GM12878 (cell line): ENCODE measurements around the gene CARD11. TPM values are rescaled to one million over a fixed set of nuclear protein-coding genes. Genes with fewer than 3 reads are reported as not detected.

Experiments used
- ATAC-seq: fragments of 200-7000 bp; cut with Tn5 transposase; 3 replicates; pipeline ENCODE4 v1.9.1; 2020; ENCODE audit warnings: mild to moderate bottlenecking, moderate library complexity
- BruUV-seq: library from RNA; stranded (reverse); fragments of 400-500 nt; replicated peaks from 2 replicates; lab custom pipeline; 2021; lab: Mats Ljungman, UMichigan
- CTCF ChIA-PET: fragments of 300-600 bp; sonication (Branson Sonifier 250); formaldehyde crosslinking; extraction: SDS; loops from one replicate; lab custom pipeline; 2021; ENCODE audit warnings: inconsistent platforms; lab: Yijun Ruan, JAX
- POLR2A ChIA-PET: fragments of 350-600 bp; formaldehyde crosslinking; extraction: SDS; loops from one replicate; lab custom pipeline; 2021; ENCODE audit warnings: inconsistent platforms; lab: Charles Lee
- RAD21 ChIA-PET: fragments of 300-600 bp; sonication (Branson Sonifier 250); formaldehyde crosslinking; loops from one replicate; lab custom pipeline; 2023; ENCODE audit warnings: antibody characterized with exemption; ENCODE audit not compliant: unreplicated experiment; lab: Charles Lee
- SMC1A ChIA-PET: fragments of 300-600 bp; sonication (Branson Sonifier 250); formaldehyde crosslinking; loops from one replicate; lab custom pipeline; 2023; ENCODE audit not compliant: unreplicated experiment, uncharacterized antibody; lab: Charles Lee
- DNase-seq: peaks from one replicate; pipeline ENCODE4 v3.0.0-alpha.2; 2011; ENCODE audit warnings: low read depth, low spot score
- FAIRE-seq: peaks from 3 replicates; lab custom pipeline; 2011; peaks lifted over from hg19 to GRCh38; lab: Jason Lieb, UNC
- H2AFZ ChIP-seq: 2 replicates; pipeline ENCODE4 v1.6.0; 2011; ENCODE audit warnings: low read depth, low read length, control low read depth; ENCODE audit not compliant: control insufficient read depth
- H3K27ac ChIP-seq: 2 replicates; pipeline ENCODE4 v1.5.1; 2011; ENCODE audit warnings: control low read depth; ENCODE audit not compliant: control insufficient read depth, insufficient read depth
- H3K27me3 ChIP-seq, 2 experiments: replicated peaks in 1 of 2; 2 replicates each; pipeline versions ENCODE4 v1.6.0 to v1.6.1; 2011; ENCODE audit warnings: low read length in 1 of 2; ENCODE audit not compliant: control insufficient read depth in 2 of 2, insufficient read depth in 2 of 2
- H3K36me3 ChIP-seq, 2 experiments: 2 replicates each; pipeline ENCODE4 v1.5.1; 2011; ENCODE audit warnings: low read length in 1 of 2; ENCODE audit not compliant: control insufficient read depth in 2 of 2, insufficient read depth in 2 of 2
- H3K4me1 ChIP-seq: 2 replicates; pipeline ENCODE4 v1.6.1; 2011; ENCODE audit warnings: mild to moderate bottlenecking, low read length, moderate library complexity, mixed read lengths; ENCODE audit not compliant: control insufficient read depth, insufficient read depth
- H3K4me2 ChIP-seq: 2 replicates; pipeline ENCODE4 v1.6.0; 2011; ENCODE audit warnings: control low read depth; ENCODE audit not compliant: control insufficient read depth, insufficient read depth
- H3K4me3 ChIP-seq: fragments of 200-600 bp; sonication (generic); 2 replicates; pipeline ENCODE4 v1.5.1; 2016
- H3K79me2 ChIP-seq: 2 replicates; pipeline ENCODE4 v1.6.0; 2011; ENCODE audit warnings: low read length; ENCODE audit not compliant: control insufficient read depth, insufficient read depth
- H3K9ac ChIP-seq: 2 replicates; pipeline ENCODE4 v1.8.0; 2011; ENCODE audit warnings: low read length, control low read depth, mixed read lengths; ENCODE audit not compliant: control insufficient read depth, insufficient read depth
- H3K9me3 ChIP-seq: replicated peaks from 3 replicates; pipeline ENCODE4 v1.5.1; 2011; ENCODE audit warnings: mild to moderate bottlenecking, low read length; ENCODE audit not compliant: control insufficient read depth, insufficient read depth
- H4K20me1 ChIP-seq: 2 replicates; pipeline ENCODE4 v1.6.0; 2011; ENCODE audit not compliant: control insufficient read depth, insufficient read depth
- BHLHE40 ChIP-seq, 2 experiments: fragments of 450-650 bp in 1 of 2; IDR thresholded peaks; 2 replicates each; pipeline ENCODE4 v1.6.1; 2011 to 2017; ENCODE audit warnings: low read depth in 2 of 2, borderline replicate concordance in 1 of 2, improper control_type of control experiment in 1 of 2, low read length in 1 of 2, mild to moderate bottlenecking in 1 of 2
- CBX5 ChIP-seq: sonication (generic); IDR thresholded peaks from 2 replicates; pipeline ENCODE4 v1.6.1; 2016; ENCODE audit warnings: low read depth, moderate library complexity, mild to moderate bottlenecking, inconsistent platforms
- ETV6 ChIP-seq, 2 experiments: fragments of 450-650 bp in 1 of 2; IDR thresholded peaks in 1 of 2; conservative IDR thresholded peaks in 1 of 2; 2 replicates each; pipeline ENCODE4 v1.6.1; 2014; ENCODE audit warnings: antibody characterized with exemption in 1 of 2, borderline replicate concordance in 1 of 2, low read depth in 1 of 2, mild to moderate bottlenecking in 1 of 2, moderate library complexity in 1 of 2
- IRF4 ChIP-seq: IDR thresholded peaks from 2 replicates; pipeline ENCODE4 v1.6.1; 2011; ENCODE audit warnings: low read depth, low read length
- KLF5 ChIP-seq: fragments of 450-650 bp; IDR thresholded peaks from 2 replicates; pipeline ENCODE4 v1.6.1; 2014; ENCODE audit warnings: mild to moderate bottlenecking; ENCODE audit not compliant: partially characterized antibody
- RBBP5 ChIP-seq: fragments of 200-600 bp; sonication (generic); conservative IDR thresholded peaks from 2 replicates; pipeline ENCODE4 v1.6.1; 2016
- SUPT20H ChIP-seq: IDR thresholded peaks from 2 replicates; pipeline ENCODE4 v1.6.1; 2011; ENCODE audit warnings: low read depth, mild to moderate bottlenecking, low read length, moderate library complexity, borderline replicate concordance; ENCODE audit not compliant: control insufficient read depth
- SUZ12 ChIP-seq: fragments of 200-600 bp; sonication (generic); IDR thresholded peaks from one replicate; pipeline ENCODE4 v1.6.1; 2018; ENCODE audit warnings: antibody characterized with exemption, mild to moderate bottlenecking; ENCODE audit not compliant: unreplicated experiment
- TCF3 ChIP-seq: IDR thresholded peaks from 2 replicates; pipeline ENCODE4 v1.6.1; 2012; ENCODE audit warnings: low read depth, mild to moderate bottlenecking, low read length, borderline replicate concordance; ENCODE audit not compliant: insufficient read depth
- WGBS: methylation state at CpG from one replicate; pipeline ENCODE4 v1.1.6; 2016; ENCODE audit warnings: low lambda C conversion rate; ENCODE audit not compliant: insufficient replicate concordance, insufficient coverage; ENCODE audit errors: missing lambda C conversion rate; 5-methylcytosine and 5-hydroxymethylcytosine counted together
- in situ Hi-C: fragments of 300-500 bp; cut with MboI; formaldehyde crosslinking; loops from 9 replicates; pipeline ENCODE4 v1.14.3; 2018; ENCODE audit warnings: mixed read lengths
- intact Hi-C: fragments of 100-400 bp; cut with micrococcal nuclease; formaldehyde crosslinking; loops from one replicate; pipeline ENCODE4 v1.14.2; 2022; ENCODE audit not compliant: unreplicated experiment
- polyA plus RNA-seq, 11 experiments: library from polyadenylated mRNA; depleted of rRNA in 4 of 11; unstranded in 6 of 11; stranded (reverse) in 5 of 11; fragments of >200 nt; fragmentation: Nextera tagmentation in 4 of 11; fragmentation: Illumina TruSeq in 1 of 11; extraction: Ambion mirVana in 4 of 11; extraction: Trizol in 1 of 11; gene quantifications; 1 replicate in 1 of 11; 2 replicates in 10 of 11; pipeline versions ENCODE4 v1.2.1 to v1.2.3, GENCODE V29; 2011 to 2016; ENCODE audit warnings: inconsistent platforms in 2 of 11, missing spikeins in 2 of 11, low read depth in 1 of 11
- total RNA-seq, 4 experiments: library from RNA; depleted of rRNA in 3 of 4; stranded (reverse); fragments of >200 nt in 3 of 4; fragmentation: Illumina TruSeq in 1 of 4; extraction: Trizol in 1 of 4; gene quantifications; 2 replicates each; pipeline versions ENCODE4 v1.2.1 to v1.2.3, GENCODE V29; 2013 to 2021
- TF ChIP-seq, protein P1 (sequence below): fragments of 450-650 bp; IDR thresholded peaks from 2 replicates; pipeline ENCODE4 v1.6.1; 2017; ENCODE audit warnings: low read depth, mild to moderate bottlenecking, moderate library complexity

CARD11 gene
- total and polyA plus RNA-seq, 10 of the 15 experiments (the other 5 are each of a cell fraction or from before 2014, with no cell fraction given) = 0.27 to 72.0 (median 28.4) TPM

DNA sequence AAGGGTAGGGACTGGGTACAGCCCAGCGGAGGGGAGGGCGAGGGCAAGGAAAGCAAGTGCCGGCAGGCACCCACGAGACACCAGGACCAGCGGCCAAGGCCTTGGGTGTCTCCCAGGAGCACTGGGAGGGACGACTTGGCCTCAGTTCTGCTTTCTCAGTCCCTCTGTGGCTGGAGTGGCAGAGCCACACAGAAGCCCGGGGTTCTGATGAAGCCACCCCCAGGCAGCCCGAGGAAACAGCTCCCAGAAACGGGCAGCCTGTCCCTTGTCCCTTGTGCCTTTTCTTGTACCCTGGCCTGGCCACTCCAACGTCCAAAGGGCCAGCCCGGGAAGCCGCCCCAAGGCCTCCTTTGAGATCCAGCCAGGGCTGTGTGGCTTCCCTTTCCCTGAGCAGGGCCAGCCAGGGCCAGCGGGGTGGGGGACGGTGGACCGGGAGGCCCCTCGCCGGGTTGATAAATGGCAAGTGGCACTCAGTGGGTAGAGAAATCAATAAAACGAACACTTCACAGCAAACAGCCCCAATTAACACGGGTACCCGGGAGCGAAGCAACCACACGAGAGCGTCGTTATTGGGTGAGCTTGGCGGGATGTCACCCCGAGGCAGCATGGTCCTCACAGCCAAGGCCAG lies 129.8 kb downstream of the CARD11 start:
- Histone ChIP-seq H3K27ac (no peak overlapping the region), H3K4me3 (no peak overlapping the region), H3K9me3 (no peaks in the 10 kb centered on the region), H2AFZ (no peak overlapping the region), H3K9ac (no peak overlapping the region), H3K27me3 (no peaks in the 10 kb centered on the region), H3K36me3 (peaks cover 2 to 17% of the 10 kb centered on the region in 2 experiments), H4K20me1 (no peaks in the 10 kb centered on the region)
- RAD21 ChIA-PET = no interaction called here
- intact Hi-C loops = no loop called here
- in situ Hi-C loops = no loop called here
- TF ChIP-seq TCF3 = no peak
- TF ChIP-seq RBBP5 = no peak
- no peak for TF ChIP-seq SUZ12
- no peak for TF ChIP-seq CBX5
- TF ChIP-seq ETV6 (conservative IDR thresholded peaks at IDR 0.05 in 1 of 2, IDR thresholded peaks at IDR 0.05 in 1 of 2; ENCODE audit: borderline replicate concordance in 1 of 2, low read depth in 1 of 2) = no peak
- no peak for TF ChIP-seq KLF5
- TF ChIP-seq SUPT20H = no peak
- TF ChIP-seq, protein P1, sequence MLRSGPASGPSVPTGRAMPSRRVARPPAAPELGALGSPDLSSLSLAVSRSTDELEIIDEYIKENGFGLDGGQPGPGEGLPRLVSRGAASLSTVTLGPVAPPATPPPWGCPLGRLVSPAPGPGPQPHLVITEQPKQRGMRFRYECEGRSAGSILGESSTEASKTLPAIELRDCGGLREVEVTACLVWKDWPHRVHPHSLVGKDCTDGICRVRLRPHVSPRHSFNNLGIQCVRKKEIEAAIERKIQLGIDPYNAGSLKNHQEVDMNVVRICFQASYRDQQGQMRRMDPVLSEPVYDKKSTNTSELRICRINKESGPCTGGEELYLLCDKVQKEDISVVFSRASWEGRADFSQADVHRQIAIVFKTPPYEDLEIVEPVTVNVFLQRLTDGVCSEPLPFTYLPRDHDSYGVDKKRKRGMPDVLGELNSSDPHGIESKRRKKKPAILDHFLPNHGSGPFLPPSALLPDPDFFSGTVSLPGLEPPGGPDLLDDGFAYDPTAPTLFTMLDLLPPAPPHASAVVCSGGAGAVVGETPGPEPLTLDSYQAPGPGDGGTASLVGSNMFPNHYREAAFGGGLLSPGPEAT = no peak
- no peak for TF ChIP-seq BHLHE40 (IDR thresholded peaks at IDR 0.05; ENCODE audit: borderline replicate concordance in 1 of 2, low read depth in 2 of 2, low read length in 1 of 2)
- no peak for TF ChIP-seq IRF4
- TF ChIP-seq, all 136 proteins: peak for 0
- DNase-seq = no peak
- POLR2A ChIA-PET = no interaction called here
- WGBS = 90% methylated on average over 26 of the region's 26 CpGs
- Histone ChIP-seq H3K79me2 (no peaks in the 10 kb centered on the region), H3K4me2 (no peak overlapping the region), H3K4me1 (no peaks in the 10 kb centered on the region)
- no TSS peak for BruUV-seq
- SMC1A ChIA-PET = no interaction called here
- ATAC-seq = no peak
- CTCF ChIA-PET = no interaction called here
- FAIRE-seq = no peak
